ENCODE data around the gene HSD3B7. TPM values are rescaled to one million over a fixed set of nuclear protein-coding genes. Genes with fewer than 3 reads are reported as not detected.

The HSD3B7 gene
- total RNA-seq, 4 donors from 2014 or later = 12.4 to 29.8 (median 19.0) TPM

- no peak overlapping the region for H3K4me3 ChIP-seq (ENCODE audit: low read depth, poor library complexity, severe bottlenecking)
- no peak for TF ChIP-seq POLR2A (IDR thresholded peaks at IDR 0.05)
- TF ChIP-seq CTCF (IDR thresholded peaks at IDR 0.05) = no peak
- intact Hi-C loops (cut with DNase I; ENCODE audit: low total_unique reads) = loop anchor here (5.0 to 10.0 kb wide), 3 partner anchors 103 to 455 kb away; partner anchors contain the start of genes VKORC1 and ZNF843
- DNase-seq (ENCODE audit: low spot score in 2 of 2) = no peak
- WGBS, 2 donors = 75 to 82% methylated on average over 23 of the region's 23 CpGs
Observed at GRCh38 chr16:30989469-30990047, 4.6 kb downstream of the HSD3B7 start.

GRCh38 chr16:30990105-30990504 lies 5.1 kb downstream of the HSD3B7 start:
- no peak overlapping the region for H3K4me3 ChIP-seq (ENCODE audit: low read depth, poor library complexity, severe bottlenecking)
- DNase-seq (ENCODE audit: low spot score in 2 of 2) = no peak
- TF ChIP-seq POLR2A (IDR thresholded peaks at IDR 0.05) (no peak), CTCF (IDR thresholded peaks at IDR 0.05) (no peak)
- intact Hi-C loops (cut with DNase I; ENCODE audit: low total_unique reads) = no loop called here
- 66 to 68% methylated on average over 4 to 12 of the region's 12 CpGs for WGBS, 2 donors

- no peak overlapping the region for H3K4me3 ChIP-seq (ENCODE audit: low read depth, poor library complexity, severe bottlenecking)
- no peak for DNase-seq (ENCODE audit: low spot score in 2 of 2)
- TF ChIP-seq POLR2A (IDR thresholded peaks at IDR 0.05) = no peak
- TF ChIP-seq CTCF (IDR thresholded peaks at IDR 0.05) = no peak
- intact Hi-C loops (cut with DNase I; ENCODE audit: low total_unique reads) = no loop called here
- 71 to 86% methylated on average over 7 to 8 of the region's 8 CpGs for WGBS, 2 donors
Observed at GRCh38 chr16:30991052-30991451, 6.0 kb downstream of the HSD3B7 start.

GRCh38 chr16:30992276-30992780 lies 7.3 kb downstream of the HSD3B7 start:
- H3K4me3 ChIP-seq (ENCODE audit: low read depth, poor library complexity, severe bottlenecking) = no peak overlapping the region
- DNase-seq (ENCODE audit: low spot score in 2 of 2) = no peak
- intact Hi-C loops (cut with DNase I; ENCODE audit: low total_unique reads) = no loop called here
- 85 to 91% methylated on average over 19 to 20 of the region's 21 CpGs for WGBS, 2 donors
- no peak for TF ChIP-seq POLR2A (IDR thresholded peaks at IDR 0.05)
- TF ChIP-seq CTCF (IDR thresholded peaks at IDR 0.05) = no peak

GRCh38 chr16:30992931-30993816 lies 8.2 kb downstream of the HSD3B7 start:
- WGBS, 2 donors = 84 to 91% methylated on average over 29 of the region's 29 CpGs
- no peak for TF ChIP-seq CTCF (IDR thresholded peaks at IDR 0.05)
- no peak for TF ChIP-seq POLR2A (IDR thresholded peaks at IDR 0.05)
- intact Hi-C loops (cut with DNase I; ENCODE audit: low total_unique reads) = no loop called here
- no peak overlapping the region for H3K4me3 ChIP-seq (ENCODE audit: low read depth, poor library complexity, severe bottlenecking)
- DNase-seq (ENCODE audit: low spot score in 2 of 2) = no peak
